ENCODE data around the gene MRPL49.

DNA sequence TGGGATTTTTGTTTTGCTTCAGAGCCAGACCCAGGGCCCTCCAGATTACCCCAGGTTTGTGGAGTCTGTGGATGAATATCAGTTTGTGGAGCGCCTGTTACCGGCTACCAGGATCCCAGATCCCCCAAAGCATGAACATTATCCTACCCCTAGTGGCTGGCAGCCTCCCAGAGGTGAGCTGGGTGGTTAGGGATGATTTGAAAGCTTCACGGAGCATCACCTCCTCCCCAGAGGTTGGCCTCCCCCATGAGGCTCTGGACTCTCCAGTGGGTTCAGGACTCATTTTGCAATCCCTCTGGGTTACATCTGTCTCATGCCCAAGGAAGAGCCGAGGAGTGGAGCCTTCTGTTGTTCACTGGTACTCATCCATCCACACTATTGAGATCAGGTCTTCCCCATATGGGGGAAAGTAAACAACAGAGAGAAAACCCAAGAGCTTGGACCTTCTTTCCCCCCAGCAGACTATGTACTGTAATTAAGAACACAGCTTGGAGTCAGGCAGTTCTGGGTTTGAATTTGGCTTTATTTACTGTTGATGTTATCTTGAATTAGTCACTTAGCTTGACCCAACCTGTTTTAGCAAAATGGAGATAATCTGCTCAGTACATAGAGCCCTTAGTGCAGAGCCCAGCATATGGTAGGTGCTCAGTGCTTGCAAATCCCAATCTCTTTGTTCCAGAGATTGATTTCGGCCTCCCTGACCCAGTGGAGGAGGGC lies 2.5 kb downstream of the MRPL49 start:
- TF ChIP-seq RCOR1 (IDR thresholded peaks at IDR 0.05; ENCODE audit: low read depth, low read length) (no peak), MAFK (IDR thresholded peaks at IDR 0.05; ENCODE audit: partially characterized antibody) (no peak), MAZ (IDR thresholded peaks at IDR 0.05; ENCODE audit: borderline replicate concordance, low read depth, low read length) (no peak)
- TF ChIP-seq, protein P1, sequence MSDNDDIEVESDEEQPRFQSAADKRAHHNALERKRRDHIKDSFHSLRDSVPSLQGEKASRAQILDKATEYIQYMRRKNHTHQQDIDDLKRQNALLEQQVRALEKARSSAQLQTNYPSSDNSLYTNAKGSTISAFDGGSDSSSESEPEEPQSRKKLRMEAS (IDR thresholded peaks at IDR 0.05), result no peak
- TF ChIP-seq, protein P2, sequence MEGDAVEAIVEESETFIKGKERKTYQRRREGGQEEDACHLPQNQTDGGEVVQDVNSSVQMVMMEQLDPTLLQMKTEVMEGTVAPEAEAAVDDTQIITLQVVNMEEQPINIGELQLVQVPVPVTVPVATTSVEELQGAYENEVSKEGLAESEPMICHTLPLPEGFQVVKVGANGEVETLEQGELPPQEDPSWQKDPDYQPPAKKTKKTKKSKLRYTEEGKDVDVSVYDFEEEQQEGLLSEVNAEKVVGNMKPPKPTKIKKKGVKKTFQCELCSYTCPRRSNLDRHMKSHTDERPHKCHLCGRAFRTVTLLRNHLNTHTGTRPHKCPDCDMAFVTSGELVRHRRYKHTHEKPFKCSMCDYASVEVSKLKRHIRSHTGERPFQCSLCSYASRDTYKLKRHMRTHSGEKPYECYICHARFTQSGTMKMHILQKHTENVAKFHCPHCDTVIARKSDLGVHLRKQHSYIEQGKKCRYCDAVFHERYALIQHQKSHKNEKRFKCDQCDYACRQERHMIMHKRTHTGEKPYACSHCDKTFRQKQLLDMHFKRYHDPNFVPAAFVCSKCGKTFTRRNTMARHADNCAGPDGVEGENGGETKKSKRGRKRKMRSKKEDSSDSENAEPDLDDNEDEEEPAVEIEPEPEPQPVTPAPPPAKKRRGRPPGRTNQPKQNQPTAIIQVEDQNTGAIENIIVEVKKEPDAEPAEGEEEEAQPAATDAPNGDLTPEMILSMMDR (IDR thresholded peaks at IDR 0.05), result no peak
- TF ChIP-seq, protein P3, sequence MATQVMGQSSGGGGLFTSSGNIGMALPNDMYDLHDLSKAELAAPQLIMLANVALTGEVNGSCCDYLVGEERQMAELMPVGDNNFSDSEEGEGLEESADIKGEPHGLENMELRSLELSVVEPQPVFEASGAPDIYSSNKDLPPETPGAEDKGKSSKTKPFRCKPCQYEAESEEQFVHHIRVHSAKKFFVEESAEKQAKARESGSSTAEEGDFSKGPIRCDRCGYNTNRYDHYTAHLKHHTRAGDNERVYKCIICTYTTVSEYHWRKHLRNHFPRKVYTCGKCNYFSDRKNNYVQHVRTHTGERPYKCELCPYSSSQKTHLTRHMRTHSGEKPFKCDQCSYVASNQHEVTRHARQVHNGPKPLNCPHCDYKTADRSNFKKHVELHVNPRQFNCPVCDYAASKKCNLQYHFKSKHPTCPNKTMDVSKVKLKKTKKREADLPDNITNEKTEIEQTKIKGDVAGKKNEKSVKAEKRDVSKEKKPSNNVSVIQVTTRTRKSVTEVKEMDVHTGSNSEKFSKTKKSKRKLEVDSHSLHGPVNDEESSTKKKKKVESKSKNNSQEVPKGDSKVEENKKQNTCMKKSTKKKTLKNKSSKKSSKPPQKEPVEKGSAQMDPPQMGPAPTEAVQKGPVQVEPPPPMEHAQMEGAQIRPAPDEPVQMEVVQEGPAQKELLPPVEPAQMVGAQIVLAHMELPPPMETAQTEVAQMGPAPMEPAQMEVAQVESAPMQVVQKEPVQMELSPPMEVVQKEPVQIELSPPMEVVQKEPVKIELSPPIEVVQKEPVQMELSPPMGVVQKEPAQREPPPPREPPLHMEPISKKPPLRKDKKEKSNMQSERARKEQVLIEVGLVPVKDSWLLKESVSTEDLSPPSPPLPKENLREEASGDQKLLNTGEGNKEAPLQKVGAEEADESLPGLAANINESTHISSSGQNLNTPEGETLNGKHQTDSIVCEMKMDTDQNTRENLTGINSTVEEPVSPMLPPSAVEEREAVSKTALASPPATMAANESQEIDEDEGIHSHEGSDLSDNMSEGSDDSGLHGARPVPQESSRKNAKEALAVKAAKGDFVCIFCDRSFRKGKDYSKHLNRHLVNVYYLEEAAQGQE (IDR thresholded peaks at IDR 0.05), result no peak
